ENCODE data around the gene DYNLT4. TPM values are rescaled to one million over a fixed set of nuclear protein-coding genes. Genes with fewer than 3 reads are reported as not detected.

The DYNLT4 gene
- total and polyA plus RNA-seq, 2 of the 13 experiments (the other 11 are each of a cell fraction or from before 2014, with no cell fraction given) = 0.77 TPM; not detected in 1

- TF ChIP-seq, protein P1, sequence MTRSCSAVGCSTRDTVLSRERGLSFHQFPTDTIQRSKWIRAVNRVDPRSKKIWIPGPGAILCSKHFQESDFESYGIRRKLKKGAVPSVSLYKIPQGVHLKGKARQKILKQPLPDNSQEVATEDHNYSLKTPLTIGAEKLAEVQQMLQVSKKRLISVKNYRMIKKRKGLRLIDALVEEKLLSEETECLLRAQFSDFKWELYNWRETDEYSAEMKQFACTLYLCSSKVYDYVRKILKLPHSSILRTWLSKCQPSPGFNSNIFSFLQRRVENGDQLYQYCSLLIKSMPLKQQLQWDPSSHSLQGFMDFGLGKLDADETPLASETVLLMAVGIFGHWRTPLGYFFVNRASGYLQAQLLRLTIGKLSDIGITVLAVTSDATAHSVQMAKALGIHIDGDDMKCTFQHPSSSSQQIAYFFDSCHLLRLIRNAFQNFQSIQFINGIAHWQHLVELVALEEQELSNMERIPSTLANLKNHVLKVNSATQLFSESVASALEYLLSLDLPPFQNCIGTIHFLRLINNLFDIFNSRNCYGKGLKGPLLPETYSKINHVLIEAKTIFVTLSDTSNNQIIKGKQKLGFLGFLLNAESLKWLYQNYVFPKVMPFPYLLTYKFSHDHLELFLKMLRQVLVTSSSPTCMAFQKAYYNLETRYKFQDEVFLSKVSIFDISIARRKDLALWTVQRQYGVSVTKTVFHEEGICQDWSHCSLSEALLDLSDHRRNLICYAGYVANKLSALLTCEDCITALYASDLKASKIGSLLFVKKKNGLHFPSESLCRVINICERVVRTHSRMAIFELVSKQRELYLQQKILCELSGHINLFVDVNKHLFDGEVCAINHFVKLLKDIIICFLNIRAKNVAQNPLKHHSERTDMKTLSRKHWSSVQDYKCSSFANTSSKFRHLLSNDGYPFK (CRISPR knock-in tag; IDR thresholded peaks at IDR 0.05; ENCODE audit: borderline replicate concordance) = 0 out of 2 replicates have a peak, but pooled peaks have one; percentile 37
- TF ChIP-seq, protein P2, sequence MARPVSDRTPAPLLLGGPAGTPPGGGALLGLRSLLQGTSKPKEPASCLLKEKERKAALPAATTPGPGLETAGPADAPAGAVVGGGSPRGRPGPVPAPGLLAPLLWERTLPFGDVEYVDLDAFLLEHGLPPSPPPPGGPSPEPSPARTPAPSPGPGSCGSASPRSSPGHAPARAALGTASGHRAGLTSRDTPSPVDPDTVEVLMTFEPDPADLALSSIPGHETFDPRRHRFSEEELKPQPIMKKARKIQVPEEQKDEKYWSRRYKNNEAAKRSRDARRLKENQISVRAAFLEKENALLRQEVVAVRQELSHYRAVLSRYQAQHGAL (CRISPR knock-in tag; IDR thresholded peaks at IDR 0.05; ENCODE audit: not compliant biosample characterization) = no peak
- TF ChIP-seq ZMYM2 (CRISPR knock-in tag; IDR thresholded peaks at IDR 0.05) (no peak), AHR (CRISPR knock-in tag; IDR thresholded peaks at IDR 0.05) (no peak), ZFP36 (IDR thresholded peaks at IDR 0.05; ENCODE audit: borderline replicate concordance, low read depth, low read length, partially characterized antibody) (no peak), ZNF704 (CRISPR knock-in tag; IDR thresholded peaks at IDR 0.05; ENCODE audit: borderline replicate concordance) (0 out of 2 replicates have a peak, but pooled peaks have one; percentile 33), ZNF362 (CRISPR knock-in tag; IDR thresholded peaks at IDR 0.05; ENCODE audit: borderline replicate concordance) (no peak), MED13 (CRISPR knock-in tag; IDR thresholded peaks at IDR 0.05) (no peak), GLI4 (CRISPR knock-in tag; IDR thresholded peaks at IDR 0.05; ENCODE audit: borderline replicate concordance) (no peak), ZNF589 (CRISPR knock-in tag; conservative IDR thresholded peaks at IDR 0.05) (no peak), RBFOX2 (IDR thresholded peaks at IDR 0.05; ENCODE audit: low read depth, low read length) (0 out of 2 replicates have a peak, but pooled peaks have one; percentile 18), PPARG (CRISPR knock-in tag; conservative IDR thresholded peaks at IDR 0.05) (no peak)
- TF ChIP-seq, protein P3, sequence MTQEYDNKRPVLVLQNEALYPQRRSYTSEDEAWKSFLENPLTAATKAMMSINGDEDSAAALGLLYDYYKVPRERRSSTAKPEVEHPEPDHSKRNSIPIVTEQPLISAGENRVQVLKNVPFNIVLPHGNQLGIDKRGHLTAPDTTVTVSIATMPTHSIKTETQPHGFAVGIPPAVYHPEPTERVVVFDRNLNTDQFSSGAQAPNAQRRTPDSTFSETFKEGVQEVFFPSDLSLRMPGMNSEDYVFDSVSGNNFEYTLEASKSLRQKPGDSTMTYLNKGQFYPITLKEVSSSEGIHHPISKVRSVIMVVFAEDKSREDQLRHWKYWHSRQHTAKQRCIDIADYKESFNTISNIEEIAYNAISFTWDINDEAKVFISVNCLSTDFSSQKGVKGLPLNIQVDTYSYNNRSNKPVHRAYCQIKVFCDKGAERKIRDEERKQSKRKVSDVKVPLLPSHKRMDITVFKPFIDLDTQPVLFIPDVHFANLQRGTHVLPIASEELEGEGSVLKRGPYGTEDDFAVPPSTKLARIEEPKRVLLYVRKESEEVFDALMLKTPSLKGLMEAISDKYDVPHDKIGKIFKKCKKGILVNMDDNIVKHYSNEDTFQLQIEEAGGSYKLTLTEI (CRISPR knock-in tag; conservative IDR thresholded peaks at IDR 0.05) = no peak
Observed at GRCh38 chr1:44842862-44843655, 35.9 kb upstream of the DYNLT4 start, which contains the start of gene PTCH2 (continued).
